NT2/D1 (cell line): ENCODE data around the gene ELL2.
"Not testable (repeated sequence)": the region's sequence is repeated elsewhere in the genome, so short reads cannot be mapped to it uniquely, and the experiment has no call there.

ENCODE experiments used
- DNase-seq: peaks from one replicate; pipeline ENCODE4 v3.0.0-alpha.2; 2011; ENCODE audit warnings: low read depth, low spot score
- H3K27me3 ChIP-seq: 2 replicates; pipeline ENCODE4 v1.6.0; 2011; ENCODE audit warnings: mild to moderate bottlenecking; ENCODE audit not compliant: insufficient read length, insufficient read depth
- H3K36me3 ChIP-seq: 2 replicates; pipeline ENCODE4 v1.6.1; 2011; ENCODE audit warnings: mild to moderate bottlenecking, low read length, mixed read lengths; ENCODE audit not compliant: insufficient read depth, insufficient read length
- H3K4me1 ChIP-seq: 2 replicates; pipeline ENCODE4 v1.5.1; 2011; ENCODE audit not compliant: insufficient read depth, insufficient read length
- H3K4me3 ChIP-seq: 2 replicates; pipeline ENCODE4 v1.5.1; 2011; ENCODE audit warnings: low read depth; ENCODE audit not compliant: insufficient read length
- H3K9ac ChIP-seq: 2 replicates; pipeline ENCODE4 v1.6.0; 2011; ENCODE audit warnings: low read depth; ENCODE audit not compliant: insufficient read length
- H3K9me3 ChIP-seq: 2 replicates; pipeline ENCODE4 v1.5.1; 2011; ENCODE audit warnings: mild to moderate bottlenecking, low read length; ENCODE audit not compliant: insufficient read depth
- SUZ12 ChIP-seq: IDR thresholded peaks from 2 replicates; pipeline ENCODE4 v1.6.1; 2011; ENCODE audit not compliant: insufficient read length, insufficient read depth; ENCODE audit errors: extremely low read depth
- YY1 ChIP-seq: IDR thresholded peaks from 2 replicates; pipeline ENCODE4 v1.6.1; 2011; ENCODE audit not compliant: insufficient read length, insufficient read depth
- ZNF274 ChIP-seq: IDR thresholded peaks from 2 replicates; pipeline ENCODE4 v1.6.1; 2011; ENCODE audit warnings: mild to moderate bottlenecking, low read depth, low read length

Gene ELL2

GRCh38 chr5:95859661-95860060 is 102.0 kb downstream of the ELL2 start:
- Histone ChIP-seq H3K27me3 (no peaks in the 10 kb centered on the region), H3K4me3 (no peak overlapping the region), H3K4me1 (no peaks in the 10 kb centered on the region), H3K9ac (no peak overlapping the region), H3K36me3 (no peaks in the 10 kb centered on the region), H3K9me3 (no peaks in the 10 kb centered on the region)
- TF ChIP-seq YY1 = no peak
- TF ChIP-seq SUZ12 = no peak
- TF ChIP-seq ZNF274 = no peak
- no peak for DNase-seq

- H3K9ac ChIP-seq = no peak overlapping the region
- no peak overlapping the region for H3K4me3 ChIP-seq
- H3K27me3 ChIP-seq = no peaks in the 10 kb centered on the region
- DNase-seq = peak; percentile 69
- H3K9me3 ChIP-seq = no peaks in the 10 kb centered on the region
- H3K36me3 ChIP-seq = no peaks in the 10 kb centered on the region
- H3K4me1 ChIP-seq = no peaks in the 10 kb centered on the region
- TF ChIP-seq YY1 (no peak), SUZ12 (no peak), ZNF274 (no peak)
Measured at GRCh38 chr5:95858661-95859595, 102.7 kb downstream of the ELL2 start.

- Histone ChIP-seq H3K9me3 (no peaks in the 10 kb centered on the region), H3K9ac (no peak overlapping the region), H3K4me1 (no peaks in the 10 kb centered on the region), H3K27me3 (no peaks in the 10 kb centered on the region), H3K36me3 (no peaks in the 10 kb centered on the region), H3K4me3 (no peak overlapping the region)
- TF ChIP-seq YY1 (no peak), ZNF274 (no peak), SUZ12 (no peak)
- DNase-seq = no peak
Measured at GRCh38 chr5:95858023-95858461, 103.6 kb downstream of the ELL2 start.

- no peaks in the 10 kb centered on the region for H3K36me3 ChIP-seq
- H3K4me1 ChIP-seq = no peaks in the 10 kb centered on the region
- DNase-seq = no peak
- no peaks in the 10 kb centered on the region for H3K27me3 ChIP-seq
- H3K9me3 ChIP-seq = no peaks in the 10 kb centered on the region
- no peak for TF ChIP-seq YY1
- no peak for TF ChIP-seq ZNF274
- TF ChIP-seq SUZ12 = no peak
- H3K4me3 ChIP-seq = no peak overlapping the region
- H3K9ac ChIP-seq = no peak overlapping the region
Measured at GRCh38 chr5:95857185-95857945, 104.3 kb downstream of the ELL2 start.

- Histone ChIP-seq H3K9ac (no peak overlapping the region), H3K27me3 (no peaks in the 10 kb centered on the region), H3K9me3 (no peaks in the 10 kb centered on the region), H3K4me1 (no peaks in the 10 kb centered on the region), H3K36me3 (no peaks in the 10 kb centered on the region), H3K4me3 (no peak overlapping the region)
- TF ChIP-seq ZNF274 (no peak), YY1 (no peak), SUZ12 (no peak)
- DNase-seq = no peak
Measured at GRCh38 chr5:95856501-95856981, 105.1 kb downstream of the ELL2 start.

GRCh38 chr5:95853490-95853889 is 108.2 kb downstream of the ELL2 start:
- TF ChIP-seq SUZ12 = no peak
- TF ChIP-seq YY1 = no peak
- TF ChIP-seq ZNF274 = no peak
- 0 out of 2 replicates have a peak, but pooled peaks cover 5% of the 10 kb centered on the region for H3K9me3 ChIP-seq
- H3K36me3 ChIP-seq = no peaks in the 10 kb centered on the region
- H3K4me3 ChIP-seq = no peak overlapping the region
- no peaks in the 10 kb centered on the region for H3K27me3 ChIP-seq
- no peak for DNase-seq
- H3K9ac ChIP-seq = no peak overlapping the region
- no peaks in the 10 kb centered on the region for H3K4me1 ChIP-seq

- DNase-seq = no peak
- no peak overlapping the region for H3K9ac ChIP-seq
- H3K9me3 ChIP-seq = 0 out of 2 replicates have a peak, but pooled peaks cover 5% of the 10 kb centered on the region
- no peak overlapping the region for H3K4me3 ChIP-seq
- H3K4me1 ChIP-seq = no peaks in the 10 kb centered on the region
- H3K36me3 ChIP-seq = no peaks in the 10 kb centered on the region
- no peaks in the 10 kb centered on the region for H3K27me3 ChIP-seq
- TF ChIP-seq ZNF274 (no peak), SUZ12 (no peak), YY1 (no peak)
Measured at GRCh38 chr5:95852567-95852966, 109.1 kb downstream of the ELL2 start.

- H3K4me1 ChIP-seq = not testable (repeated sequence)
Measured at GRCh38 chr5:95851141-95851540, 110.5 kb downstream of the ELL2 start.

More at GRCh38 chr5:95851141-95851540, 110.5 kb downstream of the ELL2 start:
- DNase-seq, H3K9ac ChIP-seq, H3K9me3 ChIP-seq, H3K4me3 ChIP-seq, H3K36me3 ChIP-seq, H3K27me3 ChIP-seq: not testable (repeated sequence)
